Body of pancreas (tissue), 4 donors: Measurements from ENCODE around the gene VPS26B. TPM values are rescaled to one million over a fixed set of nuclear protein-coding genes. Genes with fewer than 3 reads are reported as not detected.

Experiments
- ATAC-seq: fragments of 150-250 bp; one replicate; pipeline ENCODE4 v1.9.1; 2016
- DNase-seq, 4 donors: peaks; one replicate each; pipeline ENCODE4 v3.0.0-alpha.2; 2019
- H3K27ac ChIP-seq, 4 donors: fragments of 200-600 bp; sonication (generic); 1 replicate in 3 of 4; 2 replicates in 1 of 4; pipeline versions ENCODE4 v1.5.1 to v1.6.1; 2016 to 2019; ENCODE audit warnings: mild to moderate bottlenecking in 1 of 4, mixed read lengths in 1 of 4, moderate library complexity in 1 of 4
- H3K27me3 ChIP-seq, 2 donors: fragments of 200-600 bp; sonication (generic); one replicate each; pipeline ENCODE4 v1.6.0; 2016; ENCODE audit warnings: mild to moderate bottlenecking in 1 of 2
- H3K36me3 ChIP-seq, 2 donors: fragments of 200-600 bp; sonication (generic); replicated peaks in 1 of 2; 2 replicates each; pipeline ENCODE4 v1.5.1; 2016; ENCODE audit warnings: low read depth in 2 of 2; ENCODE audit not compliant: insufficient read depth in 1 of 2
- H3K4me1 ChIP-seq: fragments of 200-600 bp; sonication (generic); one replicate; pipeline ENCODE4 v1.6.0; 2016
- H3K4me3 ChIP-seq, 2 donors: fragments of 200-600 bp; sonication (generic); 1 replicate in 1 of 2; 2 replicates in 1 of 2; pipeline ENCODE4 v1.5.1; 2016 to 2019
- H3K9me3 ChIP-seq, 3 donors: fragments of 200-600 bp; sonication (generic); 1 replicate in 2 of 3; 2 replicates in 1 of 3; pipeline ENCODE4 v1.5.1; 2016
- POLR2A ChIP-seq, 3 donors: fragments of 450-650 bp; IDR thresholded peaks; one replicate each; pipeline ENCODE4 v1.6.1; 2016; ENCODE audit warnings: antibody characterized with exemption in 3 of 3, mild to moderate bottlenecking in 2 of 3
- WGBS, 2 donors: methylation state at CpG; one replicate each; pipeline ENCODE4 v1.1.5; 2017; 5-methylcytosine and 5-hydroxymethylcytosine counted together
- intact Hi-C: fragments of 100-400 bp; cut with DNase I; formaldehyde crosslinking; loops from one replicate; pipeline ENCODE4 v1.15.1; 2023
- total RNA-seq, 2 donors: library from RNA; depleted of rRNA; stranded (reverse); fragments of >200 nt; gene quantifications; one replicate each; pipeline ENCODE4 v1.1.0, GENCODE V29; 2016
- TF ChIP-seq, protein P1 (sequence below), 7 experiments: fragments of 450-650 bp in 4 of 7; fragments of 200-600 bp in 3 of 7; sonication (generic) in 3 of 7; IDR thresholded peaks; one replicate each; pipeline ENCODE4 v1.5.1; 2016 to 2019; ENCODE audit warnings: antibody characterized with exemption in 7 of 7

The VPS26B gene
- total RNA-seq, 2 donors from 2014 or later, result 23.7 to 34.8 TPM

DNA sequence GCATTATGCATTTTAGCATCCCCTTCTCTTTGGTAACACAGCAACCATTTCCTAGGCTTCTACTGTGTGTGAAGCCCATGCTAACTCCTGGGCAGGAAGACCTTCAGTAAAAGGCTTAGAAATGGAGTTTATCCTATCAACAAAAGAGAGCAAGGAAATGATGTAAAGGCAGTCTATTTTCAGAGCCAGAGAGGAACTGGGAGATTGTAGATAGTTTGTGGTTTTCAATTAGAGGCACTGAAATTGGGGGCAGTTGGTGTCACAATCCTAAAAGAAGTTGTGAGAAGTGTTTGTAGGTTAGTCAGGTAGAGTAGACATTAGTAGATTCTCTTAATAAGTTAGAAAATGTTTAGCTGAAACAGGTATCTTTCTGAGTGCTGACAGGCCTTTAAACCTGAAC lies 36.0 kb downstream of the VPS26B start:
- H3K27ac ChIP-seq, result no peak overlapping the region
- no peak overlapping the region for H3K4me3 ChIP-seq
- intact Hi-C loops, result no loop called here
- no peak for ATAC-seq
- no peaks in the 10 kb centered on the region for H3K27me3 ChIP-seq
- DNase-seq, result no peak
- H3K36me3 ChIP-seq, result peaks cover 0 to 13% of the 10 kb centered on the region in 2 donors
- TF ChIP-seq, protein P1, sequence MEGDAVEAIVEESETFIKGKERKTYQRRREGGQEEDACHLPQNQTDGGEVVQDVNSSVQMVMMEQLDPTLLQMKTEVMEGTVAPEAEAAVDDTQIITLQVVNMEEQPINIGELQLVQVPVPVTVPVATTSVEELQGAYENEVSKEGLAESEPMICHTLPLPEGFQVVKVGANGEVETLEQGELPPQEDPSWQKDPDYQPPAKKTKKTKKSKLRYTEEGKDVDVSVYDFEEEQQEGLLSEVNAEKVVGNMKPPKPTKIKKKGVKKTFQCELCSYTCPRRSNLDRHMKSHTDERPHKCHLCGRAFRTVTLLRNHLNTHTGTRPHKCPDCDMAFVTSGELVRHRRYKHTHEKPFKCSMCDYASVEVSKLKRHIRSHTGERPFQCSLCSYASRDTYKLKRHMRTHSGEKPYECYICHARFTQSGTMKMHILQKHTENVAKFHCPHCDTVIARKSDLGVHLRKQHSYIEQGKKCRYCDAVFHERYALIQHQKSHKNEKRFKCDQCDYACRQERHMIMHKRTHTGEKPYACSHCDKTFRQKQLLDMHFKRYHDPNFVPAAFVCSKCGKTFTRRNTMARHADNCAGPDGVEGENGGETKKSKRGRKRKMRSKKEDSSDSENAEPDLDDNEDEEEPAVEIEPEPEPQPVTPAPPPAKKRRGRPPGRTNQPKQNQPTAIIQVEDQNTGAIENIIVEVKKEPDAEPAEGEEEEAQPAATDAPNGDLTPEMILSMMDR (IDR thresholded peaks at IDR 0.05), result no peak
- TF ChIP-seq POLR2A (IDR thresholded peaks at IDR 0.05), result no peak
- H3K9me3 ChIP-seq, result no peaks in the 10 kb centered on the region
- peaks cover 2% of the 10 kb centered on the region for H3K4me1 ChIP-seq

DNA sequence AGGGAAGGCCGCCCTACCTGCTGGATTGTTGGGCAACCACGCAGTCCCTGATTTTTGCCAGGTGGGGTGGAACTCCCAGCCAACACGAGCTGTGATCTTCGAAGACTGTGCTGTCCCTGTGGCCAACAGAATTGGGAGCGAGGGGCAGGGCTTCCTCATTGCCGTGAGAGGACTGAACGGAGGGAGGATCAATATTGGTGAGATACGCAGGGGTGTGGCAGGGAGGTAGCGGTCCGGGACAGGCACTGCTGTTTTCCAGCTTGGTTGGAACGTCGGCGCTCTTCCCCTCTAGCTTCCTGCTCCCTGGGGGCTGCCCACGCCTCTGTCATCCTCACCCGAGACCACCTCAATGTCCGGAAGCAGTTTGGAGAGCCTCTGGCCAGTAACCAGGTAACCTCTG lies 36.5 kb downstream of the VPS26B start:
- no peak for ATAC-seq
- Histone ChIP-seq H3K27me3 (no peaks in the 10 kb centered on the region), H3K4me3 (no peak overlapping the region), H3K36me3 (peaks cover 0 to 13% of the 10 kb centered on the region in 2 donors), H3K27ac (no peak overlapping the region), H3K9me3 (no peaks in the 10 kb centered on the region), H3K4me1 (no peaks in the 10 kb centered on the region)
- WGBS, 2 donors, result 86 to 95% methylated on average over 16 of the region's 16 CpGs
- intact Hi-C loops, result no loop called here
- no peak for TF ChIP-seq POLR2A (IDR thresholded peaks at IDR 0.05)
- TF ChIP-seq, protein P1 (IDR thresholded peaks at IDR 0.05), result no peak
- DNase-seq, result no peak

DNA sequence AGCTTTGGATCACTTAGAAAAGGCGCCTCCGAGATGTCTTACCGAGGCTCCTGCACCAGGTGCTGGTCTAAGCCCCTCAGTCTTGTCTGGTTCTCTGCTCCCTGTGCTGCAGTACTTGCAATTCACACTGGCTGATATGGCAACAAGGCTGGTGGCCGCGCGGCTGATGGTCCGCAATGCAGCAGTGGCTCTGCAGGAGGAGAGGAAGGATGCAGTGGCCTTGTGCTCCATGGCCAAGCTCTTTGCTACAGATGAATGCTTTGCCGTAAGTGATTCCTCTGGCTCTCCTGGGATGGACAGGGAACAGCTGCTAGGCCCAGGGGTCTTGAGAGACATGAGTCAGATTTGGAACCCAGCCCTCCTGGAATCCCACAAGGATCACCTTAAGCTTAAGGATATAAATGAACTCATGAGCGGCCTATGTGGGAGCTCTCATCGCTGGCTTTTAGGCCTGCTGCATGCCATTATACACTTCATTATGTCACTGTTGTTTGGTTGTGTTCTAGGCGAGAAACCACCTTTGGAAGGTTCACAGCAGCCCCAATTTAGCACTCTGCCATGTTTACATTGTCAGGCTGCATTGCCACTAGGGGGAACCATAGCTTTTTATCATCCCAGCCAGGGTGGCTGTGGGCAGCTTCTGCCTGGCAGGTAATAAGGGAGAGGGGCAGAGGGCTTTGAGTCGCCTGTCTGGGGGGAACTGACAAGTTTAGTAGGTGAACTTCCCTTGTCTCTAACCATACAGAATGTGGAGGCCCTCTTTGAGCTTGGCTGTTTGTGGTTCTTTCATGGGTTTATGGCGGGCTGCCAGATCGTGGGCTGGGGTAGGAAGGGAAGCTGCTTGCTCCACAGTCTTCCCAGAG lies 37.4 kb downstream of the VPS26B start:
- no peak for ATAC-seq
- no peak overlapping the region for H3K27ac ChIP-seq
- H3K4me3 ChIP-seq, result no peak overlapping the region
- no peaks in the 10 kb centered on the region for H3K9me3 ChIP-seq
- peaks cover 0 to 13% of the 10 kb centered on the region in 2 donors for H3K36me3 ChIP-seq
- H3K27me3 ChIP-seq, result no peaks in the 10 kb centered on the region
- WGBS, 2 donors, result 83 to 90% methylated on average over 10 to 14 of the region's 14 CpGs
- H3K4me1 ChIP-seq, result no peaks in the 10 kb centered on the region
- intact Hi-C loops, result no loop called here
- TF ChIP-seq, protein P1 (IDR thresholded peaks at IDR 0.05), result peak; percentile 16 to 47 (median 39)
- no peak for TF ChIP-seq POLR2A (IDR thresholded peaks at IDR 0.05)
- DNase-seq, result peak in 3 of 4 donors; percentile 27 to 37 (median 30)

DNA sequence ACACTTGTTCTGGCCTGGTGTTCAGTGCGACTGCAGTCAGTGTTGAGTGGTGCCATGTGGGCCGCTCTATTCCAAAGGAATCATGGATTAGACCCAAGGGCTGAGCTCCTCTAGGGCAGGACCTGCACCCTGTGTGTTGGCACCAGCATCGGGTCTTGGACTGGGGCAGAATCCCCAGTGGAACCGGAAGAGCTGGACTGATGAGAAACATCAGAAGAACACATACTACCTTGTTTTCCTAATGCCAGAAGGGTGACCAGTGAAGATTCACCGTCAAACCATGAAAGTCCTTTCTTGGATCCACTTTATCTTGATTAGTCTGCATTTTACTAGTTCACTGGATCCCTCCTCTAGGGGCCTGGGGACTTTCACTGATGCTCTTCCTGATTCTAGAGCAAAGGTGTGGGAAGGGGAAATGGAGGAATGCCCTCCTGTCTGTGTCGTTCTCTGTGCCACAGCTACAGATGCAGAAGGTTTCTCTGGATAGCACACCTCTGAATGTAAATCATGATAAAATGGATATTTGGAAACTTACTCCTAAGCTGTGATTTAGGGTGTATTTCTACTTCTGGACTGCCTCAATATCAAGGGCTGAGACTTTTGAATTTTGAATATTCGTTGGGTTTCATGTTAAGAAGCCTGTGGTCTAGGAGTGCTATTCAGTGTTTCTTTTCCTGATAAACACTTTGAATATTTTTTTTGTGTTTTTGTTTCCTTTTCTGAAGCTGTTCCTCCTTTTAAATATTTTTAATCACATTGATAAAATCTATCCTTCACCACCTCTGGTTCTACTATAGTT lies 40.7 kb downstream of the VPS26B start:
- WGBS, 2 donors, result 80 to 81% methylated on average over 5 to 7 of the region's 7 CpGs
- H3K36me3 ChIP-seq, result peaks cover 0 to 7% of the 10 kb centered on the region in 2 donors
- no peak for TF ChIP-seq POLR2A (IDR thresholded peaks at IDR 0.05)
- TF ChIP-seq, protein P1 (IDR thresholded peaks at IDR 0.05), result no peak

More for the DNA sequence above, 40.7 kb downstream of the VPS26B start:
- no peak for ATAC-seq
- Histone ChIP-seq H3K4me3 (no peak overlapping the region), H3K4me1 (no peaks in the 10 kb centered on the region), H3K27ac (no peak overlapping the region), H3K27me3 (no peaks in the 10 kb centered on the region), H3K9me3 (no peaks in the 10 kb centered on the region)
- intact Hi-C loops, result no loop called here
- DNase-seq, result no peak
